RPMI7951 (cell line): ENCODE data around the gene SAP130. TPM values are rescaled to one million over a fixed set of nuclear protein-coding genes. Genes with fewer than 3 reads are reported as not detected.

ENCODE experiments used
- DNase-seq: peaks from one replicate; pipeline ENCODE4 v3.0.0-alpha.2; 2012; ENCODE audit warnings: low read depth
- total RNA-seq: library from RNA; depleted of rRNA; stranded (reverse); fragments of >200 nt; shearing (Covaris generic); gene quantifications from 2 replicates; pipeline ENCODE4 v1.2.3, GENCODE V29; 2014; rRNA removed

Gene SAP130
- total RNA-seq, 1 experiment from 2014 or later: 19.1 TPM

- no peak for DNase-seq
Measured at GRCh38 chr2:127893494-127893893, 134.4 kb downstream of the SAP130 start.

- DNase-seq: no peak
Measured at GRCh38 chr2:127893033-127893432, 134.8 kb downstream of the SAP130 start.

GRCh38 chr2:127891811-127892210 lies 136.0 kb downstream of the SAP130 start:
- no peak for DNase-seq

Other genes starting within 250 kb of the SAP130 start
- 27.6 and 27.8 TPM in 2 replicates for gene WDR33, start 216.9 kb downstream of the SAP130 start, total RNA-seq
- 23.4 and 23.7 TPM in 2 replicates for gene POLR2D, start 169.9 kb downstream of the SAP130 start, total RNA-seq
- gene AMMECR1L, start 142.1 kb downstream of the SAP130 start, total RNA-seq: 12.5 and 12.7 TPM in 2 replicates
- 57.3 and 58.6 TPM in 2 replicates for gene UGGT1, start 63.1 kb upstream of the SAP130 start, total RNA-seq